Fibroblast of gingiva (primary cell): Measurements from ENCODE around the gene BMX.

Experiments used
- DNase-seq: peaks from one replicate; pipeline ENCODE4 v3.0.0-alpha.2; 2011; ENCODE audit warnings: low read depth

The BMX gene

DNA sequence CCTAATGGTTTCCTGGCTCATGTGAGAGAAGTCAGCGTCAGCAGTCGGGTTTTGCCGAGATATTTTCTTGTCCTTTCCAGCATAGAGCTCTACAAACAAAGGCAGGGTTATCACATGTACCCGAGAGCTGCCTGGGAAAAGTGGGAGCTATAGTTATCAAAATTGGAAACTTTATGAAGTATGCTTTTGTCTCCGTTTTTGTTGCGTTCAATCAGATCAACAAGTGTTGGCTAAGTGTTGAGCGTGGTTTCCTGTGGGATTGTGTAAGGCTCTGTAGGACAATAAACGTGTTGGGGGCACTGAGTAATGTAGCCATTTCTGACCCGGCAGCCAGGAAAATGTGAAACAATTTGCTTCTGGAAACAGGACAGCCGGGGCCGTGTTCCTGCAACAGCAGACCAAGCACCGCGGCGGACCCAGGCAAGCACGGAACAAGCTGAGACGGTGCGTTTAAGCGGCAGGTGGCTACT lies at the start of gene BMX:
Gene BMX, plus strand, starts transcription at position 311 of the 470 bp plus-strand sequence. CDS start 7,547 bp downstream, outside the sequence.
- no peak for DNase-seq

GRCh38 chrX:15451913-15452312 lies 48.7 kb upstream of the BMX start:
- DNase-seq: peak; percentile 21

GRCh38 chrX:15464704-15465103 lies 35.9 kb upstream of the BMX start:
- DNase-seq: peak; percentile 28

GRCh38 chrX:15465347-15465746 lies 35.3 kb upstream of the BMX start:
- peak; percentile 1 for DNase-seq

- peak; percentile 40 for DNase-seq
Observed at GRCh38 chrX:15465896-15466651, 34.5 kb upstream of the BMX start.

GRCh38 chrX:15468036-15468435 lies 32.6 kb upstream of the BMX start:
- peak; percentile 86 for DNase-seq

DNA sequence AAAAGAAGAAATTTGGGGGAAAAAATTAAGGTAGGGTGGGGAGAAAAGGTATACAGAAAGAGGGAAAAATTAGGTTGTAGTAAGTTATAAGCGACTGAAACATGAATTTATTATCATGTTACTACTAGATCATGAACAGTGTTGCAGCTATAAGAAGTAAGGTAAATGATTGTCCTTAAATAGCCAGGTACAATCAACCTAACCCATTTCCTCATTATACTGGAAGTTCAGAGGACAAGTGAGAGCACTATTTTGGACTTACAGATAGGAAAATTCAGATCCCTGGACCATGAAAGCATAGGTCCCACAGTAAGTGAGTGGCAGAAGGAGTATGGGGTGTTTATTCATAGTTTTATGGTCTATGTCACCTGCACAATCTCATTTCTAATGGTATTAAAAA lies 31.0 kb upstream of the BMX start:
- no peak for DNase-seq

- peak; percentile 42 for DNase-seq
Observed at GRCh38 chrX:15471028-15471427, 29.6 kb upstream of the BMX start.

- no peak for DNase-seq
Observed at GRCh38 chrX:15472531-15472930, 28.1 kb upstream of the BMX start.

- DNase-seq: no peak
Observed at GRCh38 chrX:15474028-15474427, 26.6 kb upstream of the BMX start.

- no peak for DNase-seq
Observed at GRCh38 chrX:15475021-15475420, 25.6 kb upstream of the BMX start.

- no peak for DNase-seq
Observed at GRCh38 chrX:15475486-15475885, 25.1 kb upstream of the BMX start.

- no peak for DNase-seq
Observed at GRCh38 chrX:15483891-15484290, 16.7 kb upstream of the BMX start.

- DNase-seq: peak; percentile 1
Observed at GRCh38 chrX:15492469-15492868, 8.1 kb upstream of the BMX start.

DNA sequence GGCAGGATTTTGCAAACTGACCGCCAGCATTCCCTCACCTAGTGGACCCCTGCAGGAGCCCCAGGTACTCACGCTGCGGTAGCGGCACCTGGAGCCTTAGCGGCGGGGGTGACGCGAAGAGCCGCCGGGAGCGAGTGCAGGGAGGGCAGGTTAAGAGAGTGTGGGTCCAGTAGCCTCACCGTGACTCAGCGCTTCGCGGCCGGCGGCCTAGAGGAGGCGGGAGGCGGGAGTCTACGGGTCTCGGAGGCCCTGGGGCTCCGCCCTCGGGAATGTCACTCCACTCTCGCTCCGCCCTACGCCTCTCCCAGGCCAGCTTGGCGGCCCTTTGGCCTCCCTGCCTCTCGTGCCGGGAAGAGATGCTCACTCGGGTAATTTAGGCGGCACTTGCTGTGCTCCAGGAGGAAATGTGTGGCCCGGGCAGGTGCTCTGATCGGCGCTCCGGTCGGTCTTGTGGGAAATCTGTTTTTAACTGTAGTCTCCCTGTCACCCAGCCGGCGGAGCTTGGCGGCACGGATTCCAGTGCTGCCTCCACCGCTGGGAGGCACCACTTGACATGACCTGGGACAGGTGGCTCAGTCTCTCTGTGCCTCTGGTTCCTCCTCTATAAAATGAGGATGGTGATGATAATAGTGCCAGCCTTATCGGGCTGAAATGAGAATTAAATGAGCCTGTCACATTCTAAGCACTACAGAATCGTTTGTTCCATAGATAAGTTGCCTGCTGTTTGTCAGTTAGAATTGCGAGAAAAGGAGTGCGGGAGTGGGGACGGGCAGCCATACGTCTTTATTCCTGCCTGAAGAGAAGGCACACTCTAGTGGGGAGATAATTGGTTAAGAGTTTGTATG lies 7.3 kb upstream of the BMX start, which contains the start of gene PIR:
Gene PIR, minus strand, starts transcription at position 216 of the 845 bp plus-strand sequence. CDS start 2,076 bp downstream, outside the sequence.
- peak; percentile 82 for DNase-seq

- DNase-seq: no peak
Observed at GRCh38 chrX:15495801-15496200, 4.8 kb upstream of the BMX start.

DNA sequence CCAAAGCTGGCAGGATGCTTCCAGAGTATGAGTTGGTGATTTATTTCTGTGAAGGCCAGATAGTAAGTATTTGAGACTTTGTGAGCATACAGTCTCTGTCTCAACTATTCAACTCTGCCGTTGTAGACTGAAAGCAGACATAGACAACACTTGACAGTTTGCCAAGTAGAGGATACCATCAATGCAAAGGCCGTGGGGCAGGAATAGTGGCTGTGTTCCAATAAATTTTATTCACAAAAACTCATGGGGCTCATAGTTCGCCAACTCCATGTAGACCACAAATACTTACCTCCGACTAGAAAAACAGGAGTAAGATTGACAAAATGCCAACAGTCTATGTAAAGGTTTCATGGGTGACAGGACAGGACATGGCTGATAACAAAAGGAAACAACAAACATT lies 3.8 kb upstream of the BMX start:
- no peak for DNase-seq

- DNase-seq: peak; percentile 1
Observed at GRCh38 chrX:15497865-15498264, 2.7 kb upstream of the BMX start.

DNA sequence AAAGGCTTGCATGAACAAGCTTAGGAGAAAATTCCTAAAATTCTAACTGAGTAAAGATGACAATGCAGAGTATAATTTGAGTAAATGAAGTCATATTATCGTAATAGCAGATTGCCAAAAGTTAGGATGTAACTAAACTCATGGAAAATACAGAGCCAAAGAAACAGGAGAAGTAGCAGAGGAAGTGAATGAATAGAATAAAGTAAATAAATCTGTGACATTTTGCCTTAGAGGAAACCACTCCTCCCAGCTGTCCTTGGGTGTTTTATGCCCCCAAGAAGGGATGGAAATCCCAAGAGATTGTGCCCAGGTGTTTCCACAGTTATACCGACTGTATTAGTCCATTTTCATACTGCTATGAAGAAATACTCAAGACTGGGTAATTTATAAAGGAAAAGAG lies 1.9 kb upstream of the BMX start:
- no peak for DNase-seq

DNA sequence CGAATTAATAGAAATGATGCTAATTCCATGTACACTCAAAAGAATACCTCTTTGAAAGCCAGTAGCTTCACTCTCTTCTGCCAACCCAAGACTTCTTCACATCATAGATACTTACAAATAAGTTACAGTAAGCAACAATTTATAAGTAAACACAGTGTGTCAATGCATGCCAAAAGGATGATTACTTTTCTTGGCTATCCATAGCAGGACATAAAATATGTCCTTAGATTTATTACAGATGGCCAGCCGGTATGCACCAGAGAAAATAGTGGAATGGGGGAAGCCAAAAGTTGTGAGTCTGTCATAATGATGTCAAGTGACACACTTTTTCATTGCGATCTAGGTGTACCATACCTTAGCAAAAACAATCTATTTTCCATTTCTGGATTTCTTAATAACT lies 631 bp upstream of the BMX start:
- peak; percentile 14 for DNase-seq

- DNase-seq: no peak
Observed at GRCh38 chrX:15501506-15501905, 899 bp downstream of the BMX start.

DNA sequence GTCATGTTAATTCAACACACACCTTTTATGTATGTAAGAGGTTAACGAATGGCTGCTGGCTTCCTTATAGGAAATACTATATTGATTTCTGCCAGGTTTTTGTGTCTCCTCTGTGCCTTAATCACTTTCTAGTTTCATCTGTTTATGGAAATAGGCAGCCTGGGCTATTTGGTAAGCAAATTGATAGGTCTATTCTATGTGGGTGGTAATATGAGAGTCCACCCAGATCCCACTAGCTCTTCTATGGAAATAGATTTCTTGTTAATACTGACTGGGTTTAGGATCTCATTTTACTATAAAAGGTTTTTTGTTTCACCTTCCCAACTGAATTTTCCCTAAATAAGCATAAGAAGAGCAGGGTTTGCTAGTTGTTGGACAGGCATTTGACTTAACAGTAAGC lies 4.1 kb downstream of the BMX start:
- DNase-seq: no peak

- DNase-seq: no peak
Observed at GRCh38 chrX:15505101-15505500, 4.5 kb downstream of the BMX start.
